HG02571 (cell line): Measurements from ENCODE around the gene CDKL1.
"Not testable (repeated sequence)": the region's sequence is repeated elsewhere in the genome, so short reads cannot be mapped to it uniquely, and the experiment has no call there.

Source experiments
- ATAC-seq: cut with Tn5 transposase; IDR thresholded peaks from one replicate; pipeline ENCODE4 v1.9.1; 2021; ENCODE audit warnings: mild to moderate bottlenecking, moderate library complexity; ENCODE audit not compliant: unreplicated experiment

The CDKL1 gene

DNA sequence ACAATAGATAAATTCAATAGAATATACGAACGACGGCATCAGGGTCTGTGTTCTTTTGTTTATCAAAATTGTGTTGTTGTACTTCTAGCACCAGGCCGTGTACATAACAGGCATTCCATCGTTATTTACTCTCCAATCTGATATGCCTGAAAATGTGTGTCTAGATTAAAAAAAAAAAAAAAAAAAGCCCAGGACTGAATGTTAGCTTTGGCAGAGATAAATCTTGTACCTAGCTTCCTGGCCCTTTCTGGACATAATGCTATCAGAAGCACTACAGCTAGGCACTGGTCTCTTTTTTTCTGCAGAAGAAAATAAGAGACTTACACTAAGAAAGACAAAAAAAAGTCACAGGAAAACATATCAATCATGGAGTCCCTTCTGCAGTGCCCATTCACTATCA lies 37.0 kb downstream of the CDKL1 start:
- ATAC-seq: no peak

DNA sequence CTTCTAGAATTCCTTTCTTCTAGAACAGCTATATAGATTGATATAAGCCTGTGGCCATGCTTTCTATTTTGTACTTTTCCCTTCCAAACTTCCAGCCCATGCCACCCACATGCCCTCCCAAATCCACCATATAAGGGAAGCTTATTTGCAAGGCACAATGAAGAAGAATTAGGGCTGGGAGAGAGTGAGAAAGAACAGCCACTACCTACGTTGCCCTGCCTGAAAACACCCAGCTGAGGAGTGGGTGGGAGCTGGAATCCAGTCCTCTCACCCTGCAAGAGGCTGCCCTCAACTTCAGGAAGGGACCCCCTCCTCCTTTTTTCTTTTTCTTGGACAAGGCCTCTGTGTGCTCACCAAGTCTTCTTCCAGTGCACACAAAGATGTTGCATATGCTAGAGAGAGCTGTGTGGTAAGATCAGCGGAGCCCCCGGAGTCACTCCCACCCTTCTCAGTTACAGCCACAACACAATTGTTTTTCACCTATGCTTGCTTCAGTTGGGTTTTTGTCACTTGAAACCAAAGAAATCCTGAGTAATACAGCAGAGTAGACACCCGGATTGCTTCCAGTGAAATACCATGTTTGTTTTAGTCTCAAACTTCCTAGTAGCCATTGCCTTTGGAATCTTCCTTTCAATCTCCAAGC lies 38.8 kb downstream of the CDKL1 start:
- no peak for ATAC-seq

DNA sequence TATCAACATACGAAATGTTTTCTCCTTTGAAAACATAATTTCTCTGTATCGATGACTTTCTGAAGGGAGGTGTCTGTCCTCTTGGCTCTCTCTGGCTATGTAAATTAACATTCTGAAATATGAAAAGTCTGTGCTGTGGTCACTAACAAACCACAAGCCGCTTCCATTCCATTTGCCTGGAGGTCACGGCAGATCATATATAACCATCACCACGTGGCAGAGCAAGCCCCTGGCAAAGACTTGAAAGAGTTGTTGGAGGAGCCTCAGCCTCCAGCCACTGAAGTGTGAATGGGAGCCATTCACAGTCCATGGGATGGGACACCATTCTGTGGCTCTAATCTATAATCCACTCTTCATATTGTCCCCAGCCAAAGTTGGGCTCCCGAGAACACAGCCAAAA lies 39.6 kb downstream of the CDKL1 start:
- no peak for ATAC-seq

DNA sequence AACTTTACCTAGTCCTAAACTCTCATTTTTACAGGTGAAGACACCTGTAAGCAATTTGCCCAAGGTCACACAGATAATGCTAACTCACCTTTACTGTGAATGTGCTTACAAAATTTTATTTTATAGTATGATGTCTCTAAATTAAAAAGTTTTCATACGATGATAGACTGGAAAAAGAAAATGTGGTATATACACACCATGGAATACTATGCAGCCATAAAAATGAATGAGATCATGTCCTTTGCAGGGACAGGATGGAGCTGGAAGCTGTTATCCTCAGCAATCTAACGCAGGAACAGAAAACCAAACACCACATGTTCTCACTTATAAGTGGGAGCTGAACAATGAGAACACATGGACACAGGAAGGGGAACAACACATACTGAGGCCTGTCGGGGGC lies 40.4 kb downstream of the CDKL1 start:
- not testable (repeated sequence) for ATAC-seq

DNA sequence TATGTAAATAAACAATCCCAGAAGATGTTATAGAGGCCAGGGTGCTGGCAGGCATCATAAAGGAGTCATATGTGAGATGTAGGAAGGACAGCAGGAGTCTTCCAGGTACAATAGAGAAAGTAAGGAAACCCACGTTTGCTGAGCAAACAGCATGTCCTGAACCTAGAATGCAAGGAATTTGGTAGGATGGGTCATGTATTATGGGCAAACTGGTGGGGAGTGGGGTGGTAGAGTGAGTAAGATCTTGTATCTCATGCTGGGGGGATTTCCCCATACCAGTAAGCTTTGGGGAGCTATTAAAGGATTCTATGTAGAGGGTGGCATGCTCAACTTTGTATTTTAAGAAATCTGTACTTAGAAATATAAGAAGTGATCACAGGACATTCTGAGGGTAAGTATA lies 41.0 kb downstream of the CDKL1 start:
- no peak for ATAC-seq

DNA sequence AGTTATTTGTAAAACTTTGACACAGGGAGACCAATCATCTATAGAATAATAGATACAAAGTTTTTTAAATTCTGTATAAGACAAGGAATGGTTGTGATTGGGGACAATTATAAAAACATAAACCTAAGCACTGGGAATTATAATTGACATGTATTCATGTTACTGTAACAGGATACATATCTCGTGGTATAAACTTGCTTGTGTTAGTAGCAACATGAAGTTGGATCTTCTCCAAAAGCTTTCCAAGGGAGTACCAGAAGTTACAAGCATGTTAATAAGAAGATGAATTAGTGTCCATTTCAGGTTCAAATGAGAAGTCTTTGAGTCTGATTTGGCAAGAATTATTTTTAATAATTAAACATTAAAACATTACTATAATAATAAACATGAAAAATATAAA lies 42.2 kb downstream of the CDKL1 start:
- ATAC-seq: no peak

DNA sequence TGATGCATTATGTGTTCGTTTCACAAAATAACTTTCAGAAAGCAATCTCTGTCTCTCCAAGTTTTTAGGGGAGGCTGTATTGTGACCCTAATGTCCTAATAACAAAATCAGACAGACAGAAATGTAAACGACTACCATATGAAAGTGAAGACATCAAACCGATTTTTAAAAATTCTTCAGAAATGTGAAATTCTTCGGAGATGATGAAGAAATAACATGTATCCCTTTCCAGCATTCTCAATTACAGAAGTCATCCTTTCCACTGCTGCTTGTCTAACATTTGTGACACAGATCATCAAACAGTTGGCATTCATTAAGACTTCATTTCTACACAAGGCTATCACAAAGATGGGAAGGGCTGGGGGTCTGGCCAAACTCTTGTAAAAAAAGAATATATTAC lies 43.6 kb downstream of the CDKL1 start:
- no peak for ATAC-seq

DNA sequence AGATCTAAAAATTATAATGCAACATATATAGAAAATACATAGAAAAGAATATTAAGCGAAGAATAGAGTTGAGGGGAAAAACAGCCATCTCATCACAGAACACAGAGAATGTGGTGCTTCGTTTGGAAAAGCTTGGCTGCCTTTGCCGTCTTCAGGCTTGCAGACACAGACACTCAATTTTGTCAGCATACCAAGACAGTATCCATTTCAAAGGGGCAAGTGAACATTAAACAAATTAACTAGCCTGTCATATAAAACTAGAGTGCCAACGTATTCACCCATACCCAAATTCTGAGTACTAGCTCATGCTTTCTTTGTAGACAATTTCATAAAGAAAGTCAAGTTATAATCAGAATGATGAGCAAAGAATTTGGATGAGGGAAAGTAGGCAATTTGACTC lies 44.1 kb downstream of the CDKL1 start:
- ATAC-seq: no peak

DNA sequence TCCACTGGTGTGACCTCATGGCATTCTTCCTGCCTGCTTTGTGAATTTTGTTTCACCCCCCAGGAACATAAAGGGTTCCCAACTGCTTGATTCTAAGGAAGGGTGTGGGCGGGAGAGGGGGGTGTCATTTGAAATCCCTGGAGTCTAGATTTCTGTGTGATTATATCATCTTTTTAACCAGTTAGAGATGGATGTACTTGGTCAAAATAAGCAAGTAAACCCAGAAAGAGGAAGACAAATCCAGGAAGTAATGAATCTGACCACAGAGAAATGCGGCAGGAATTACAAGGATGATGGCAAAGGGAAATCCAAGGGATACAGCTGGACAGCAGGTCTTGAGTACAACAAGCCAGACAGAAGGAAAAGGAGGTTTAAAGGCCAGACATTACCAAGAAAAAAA lies 45.7 kb downstream of the CDKL1 start:
- no peak for ATAC-seq

DNA sequence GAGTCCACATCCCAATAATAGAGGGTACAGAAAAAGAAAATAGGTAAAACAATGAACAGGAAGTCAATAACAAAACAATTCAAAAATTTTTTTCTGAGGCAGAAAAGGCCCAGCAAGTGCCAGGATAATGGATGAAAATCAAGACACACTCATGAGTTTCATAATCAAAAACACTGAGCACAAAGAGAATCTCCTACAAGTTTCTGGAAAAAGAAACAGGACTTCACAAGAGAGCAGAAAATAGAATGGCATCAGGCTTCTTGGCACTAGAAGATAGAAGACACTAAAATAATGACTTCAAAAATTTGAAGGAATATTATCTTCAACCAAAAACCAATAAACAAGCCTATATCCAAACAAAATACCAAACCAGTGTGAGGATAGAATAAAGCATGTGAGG lies 47.7 kb downstream of the CDKL1 start:
- ATAC-seq: no peak

DNA sequence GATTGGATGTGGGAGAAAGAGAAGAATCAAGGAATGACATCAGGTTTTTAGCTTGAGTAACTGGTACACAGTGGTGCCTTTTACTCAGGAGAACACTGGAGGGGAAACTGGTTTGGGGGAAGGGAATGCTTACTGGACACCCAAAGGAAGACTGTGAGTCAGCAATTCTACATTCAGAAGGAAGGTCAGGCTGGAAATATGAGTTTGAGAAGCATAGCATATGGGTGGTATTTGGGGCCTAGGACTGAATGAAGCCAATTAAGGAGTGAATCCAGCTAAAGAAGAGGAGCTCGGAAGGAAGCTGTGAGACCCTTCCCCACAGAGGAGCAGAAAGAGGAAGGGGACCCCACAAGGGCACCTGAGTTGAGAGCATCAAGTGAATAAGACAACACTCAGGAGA lies 49.2 kb downstream of the CDKL1 start:
- no peak for ATAC-seq

DNA sequence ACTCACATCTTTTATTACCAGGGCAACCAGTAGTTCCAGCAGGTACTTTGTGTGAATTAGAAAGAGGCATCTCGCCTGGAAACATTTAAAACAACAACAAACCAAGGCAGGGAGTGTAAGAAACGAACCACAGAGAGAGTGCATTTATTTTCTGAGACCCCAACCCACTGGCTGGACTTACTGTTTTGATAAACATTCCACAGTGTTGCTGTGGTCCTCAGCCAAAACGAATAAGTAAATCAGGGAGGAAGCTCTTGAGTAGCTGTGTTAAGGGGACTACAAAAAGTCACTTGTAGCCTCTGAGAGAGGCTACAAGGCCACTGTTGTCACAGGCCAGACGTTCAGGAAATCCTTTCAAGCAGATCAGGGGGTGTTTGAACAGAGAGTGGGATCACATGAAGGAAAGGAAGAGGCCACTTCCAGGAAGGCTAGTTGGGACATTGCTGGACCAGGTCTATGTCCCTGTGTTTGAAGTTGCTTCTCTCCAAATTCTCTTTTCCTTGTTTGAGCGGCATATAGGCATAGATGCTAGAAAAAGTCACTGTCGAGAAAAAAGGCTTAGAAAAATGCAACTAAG lies 50.7 kb downstream of the CDKL1 start:
- no peak for ATAC-seq

DNA sequence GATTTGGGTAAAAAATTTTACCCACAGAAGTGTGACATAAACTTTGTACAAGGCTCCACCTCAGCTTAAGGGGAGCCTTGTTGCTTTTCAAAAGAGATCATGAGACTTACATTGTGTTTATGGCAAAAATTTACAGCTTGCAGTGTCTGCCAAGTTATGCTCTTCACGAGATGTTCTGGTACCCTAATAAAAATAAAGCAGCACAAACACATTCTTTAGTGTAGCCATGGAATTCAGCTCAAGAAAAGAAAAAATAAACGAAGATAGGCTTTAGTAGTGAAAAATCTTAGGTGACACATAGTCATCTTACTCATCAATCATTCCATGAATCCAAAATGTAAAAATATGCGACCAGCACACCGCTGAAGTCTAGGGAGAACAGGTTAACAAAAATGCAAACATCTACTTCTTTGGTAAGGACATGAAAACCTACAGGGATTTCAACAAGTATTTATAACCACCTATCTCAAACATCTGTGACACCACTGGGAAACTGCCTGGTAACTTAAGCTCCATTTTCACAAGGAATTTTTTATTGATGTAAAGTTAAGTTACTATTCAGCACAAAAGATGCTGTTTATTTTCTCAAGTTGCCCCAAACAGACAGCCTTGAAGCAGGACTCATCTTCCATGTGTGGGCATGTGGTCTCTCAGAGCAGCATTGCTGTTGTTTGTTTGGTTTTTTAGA lies 51.7 kb downstream of the CDKL1 start:
- ATAC-seq: no peak

DNA sequence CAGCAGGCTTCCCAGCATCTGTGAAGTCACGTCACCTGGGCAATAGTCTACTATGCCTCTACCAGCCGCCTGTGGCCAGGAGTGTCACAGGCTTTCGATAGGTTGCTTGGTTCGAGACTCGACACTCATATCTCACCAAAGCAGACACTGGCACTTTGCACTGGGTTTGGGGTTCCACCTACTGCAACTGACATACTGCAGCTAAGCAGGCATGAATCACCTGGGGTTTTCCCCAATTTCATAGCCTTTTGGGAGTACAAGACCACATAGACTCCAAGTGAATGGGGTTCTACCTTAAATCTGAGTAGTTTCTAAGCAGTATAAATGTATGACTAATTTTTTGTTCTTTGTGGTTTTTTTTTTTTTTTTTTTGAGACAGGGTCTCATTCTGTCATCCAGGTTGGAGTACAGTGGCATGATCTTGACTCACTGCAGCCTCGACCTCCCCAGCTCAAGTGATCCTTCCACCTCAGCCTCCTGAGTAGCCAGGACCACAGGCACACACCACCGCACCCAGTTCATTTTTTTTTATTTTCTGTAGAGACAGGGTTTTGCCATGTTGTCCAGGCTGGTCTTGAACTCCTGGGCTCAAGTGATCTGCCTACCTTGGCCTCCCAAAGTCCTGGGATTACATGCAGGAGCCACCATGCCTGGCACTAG lies 52.4 kb downstream of the CDKL1 start:
- ATAC-seq: peak; percentile 78

DNA sequence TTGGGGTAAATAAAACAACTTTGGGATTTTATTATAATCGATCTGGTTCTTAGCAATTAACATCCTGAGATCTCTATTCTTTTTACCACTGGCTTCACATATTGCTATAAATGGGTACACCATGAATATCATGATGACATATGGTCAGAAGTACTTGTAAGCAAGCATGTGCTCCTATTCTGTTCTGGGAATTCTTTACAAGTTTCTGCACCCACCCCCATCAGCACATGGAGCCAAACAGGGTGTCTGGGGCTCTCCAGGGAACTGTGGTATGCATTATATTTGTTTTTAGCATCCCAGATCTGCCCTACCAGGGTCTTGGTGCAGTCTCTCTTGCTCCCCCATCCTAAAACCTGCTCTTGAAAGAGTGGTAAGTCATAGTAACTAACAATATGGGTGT lies 53.2 kb downstream of the CDKL1 start:
- no peak for ATAC-seq

DNA sequence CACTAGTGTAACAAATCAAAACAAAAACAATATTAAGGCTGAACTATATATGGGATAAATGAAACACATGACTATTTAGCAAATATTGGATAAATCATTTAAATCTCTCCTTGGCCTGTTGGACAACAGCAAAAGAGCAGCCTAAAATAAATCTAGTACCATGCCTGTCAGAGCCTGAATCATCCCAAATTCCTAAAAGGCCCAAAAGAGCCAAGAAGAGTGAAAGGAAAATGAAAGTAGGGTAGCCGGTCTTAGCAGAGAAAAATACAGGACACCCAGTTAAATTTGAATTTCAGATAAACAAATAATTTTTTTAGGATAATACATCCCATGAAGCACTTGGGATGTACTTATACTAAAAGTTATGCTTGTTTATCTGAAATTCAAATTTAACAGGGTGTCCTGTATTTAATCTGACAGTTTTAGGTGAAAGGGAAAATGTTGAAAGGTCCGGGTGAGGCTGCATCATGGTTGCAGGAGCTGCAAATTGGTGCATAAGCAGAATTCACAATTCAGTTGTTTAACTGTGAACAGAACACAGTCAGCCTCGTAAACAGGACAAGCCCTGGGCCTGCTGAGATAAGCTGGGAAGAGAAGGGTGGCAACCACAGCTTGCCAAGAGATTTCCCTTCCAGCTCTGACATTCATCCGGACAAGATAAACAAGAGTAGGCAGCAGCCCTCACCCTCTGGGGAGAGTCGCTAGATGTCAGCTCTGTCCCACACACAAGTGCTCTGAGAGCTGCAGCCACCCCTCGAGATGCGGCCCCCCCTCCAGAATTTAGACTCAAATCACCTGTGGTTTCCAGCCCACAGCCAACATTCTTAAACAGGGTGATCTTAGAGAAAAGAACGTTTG lies 54.2 kb downstream of the CDKL1 start:
- ATAC-seq: no peak

DNA sequence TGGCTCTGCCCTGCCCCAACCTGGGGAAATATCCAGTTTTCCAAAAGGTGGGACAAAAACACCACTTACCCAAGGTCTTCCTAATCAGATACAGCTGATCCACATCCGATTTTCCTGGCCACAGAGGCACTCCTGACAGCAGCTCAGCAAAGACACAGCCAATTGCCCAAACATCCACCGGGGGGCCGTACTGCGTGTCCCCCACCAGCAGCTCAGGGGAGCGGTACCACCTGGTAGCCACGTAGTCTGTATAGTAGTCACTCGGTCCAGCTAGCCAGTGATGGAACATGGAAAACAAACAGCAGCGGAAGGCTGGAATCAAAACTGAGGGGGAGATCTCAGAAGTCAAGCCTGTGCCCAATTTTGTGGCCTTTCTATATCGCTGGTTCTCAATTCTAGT lies 55.7 kb downstream of the CDKL1 start:
- no peak for ATAC-seq

DNA sequence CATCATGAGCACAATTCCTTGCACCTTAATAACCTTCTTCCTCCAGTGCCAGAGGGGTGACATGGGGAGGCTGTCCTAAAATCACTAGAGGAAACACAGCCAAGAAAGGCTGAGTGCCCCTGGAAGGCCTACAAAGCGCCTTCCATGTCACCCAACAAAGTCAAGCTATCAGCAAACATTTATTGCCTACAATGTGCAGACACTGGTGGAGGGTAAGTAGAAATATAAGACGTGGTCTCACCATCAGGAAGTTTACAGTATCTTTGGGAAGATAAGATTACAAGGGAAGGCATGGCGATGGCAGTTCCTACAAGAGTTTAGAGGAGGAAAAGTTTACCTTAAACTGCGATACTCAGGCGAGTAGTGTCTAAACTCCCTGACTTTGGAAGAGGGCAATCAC lies 56.6 kb downstream of the CDKL1 start:
- ATAC-seq: no peak

DNA sequence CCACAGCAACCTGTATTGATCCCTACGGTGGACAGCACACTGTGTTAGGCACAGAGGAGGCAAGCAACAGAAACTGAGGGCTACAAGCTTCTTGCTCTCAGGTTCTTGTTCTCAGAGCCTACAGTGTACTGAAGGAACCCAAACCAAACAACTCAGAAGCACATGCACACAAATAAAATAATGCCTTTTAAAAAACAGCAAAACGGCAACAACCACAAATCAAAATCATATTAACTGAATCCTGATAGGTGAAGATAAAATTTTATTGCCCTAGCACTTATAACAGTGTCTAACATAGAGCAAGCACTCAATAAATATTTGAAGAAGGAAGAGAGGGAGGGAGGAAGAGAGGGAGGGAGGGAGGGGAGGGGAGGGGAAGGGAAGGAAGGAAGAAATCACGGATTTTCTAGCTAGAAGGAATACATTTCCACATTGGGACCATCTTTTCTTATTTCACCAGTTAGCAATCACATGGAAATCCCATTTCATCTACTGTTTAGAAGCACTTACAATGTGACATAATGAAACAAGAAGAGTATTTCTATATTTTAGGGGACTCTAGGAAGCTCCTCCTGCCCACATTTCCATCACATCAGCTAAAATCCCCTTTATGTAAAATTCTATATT lies 57.4 kb downstream of the CDKL1 start:
- no peak for ATAC-seq

DNA sequence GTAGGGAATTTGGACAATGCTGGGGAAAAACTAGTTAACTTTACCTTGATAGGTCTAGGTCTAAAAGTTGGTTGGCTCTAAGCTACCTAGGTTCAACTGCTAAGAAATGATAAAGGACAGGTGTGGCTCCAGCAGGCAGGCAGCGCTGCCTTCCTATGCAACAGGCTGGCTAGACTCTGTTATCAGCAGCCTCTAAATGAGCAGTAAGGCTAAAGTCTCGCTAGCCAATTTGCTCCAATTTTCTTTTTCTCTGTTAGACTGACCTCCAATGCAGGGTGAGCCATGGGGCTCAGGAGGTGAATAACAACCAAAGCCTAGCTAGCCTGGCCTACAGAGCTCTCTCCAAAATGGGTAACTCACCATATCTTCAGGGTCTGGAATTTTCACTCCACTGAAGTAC lies 58.1 kb downstream of the CDKL1 start:
- no peak for ATAC-seq
